GM12878 (cell line): ENCODE measurements around the gene NSMCE1. TPM values are rescaled to one million over a fixed set of nuclear protein-coding genes. Genes with fewer than 3 reads are reported as not detected.

Source experiments
- ATAC-seq: fragments of 200-7000 bp; cut with Tn5 transposase; 3 replicates; pipeline ENCODE4 v1.9.1; 2020; ENCODE audit warnings: mild to moderate bottlenecking, moderate library complexity
- BruUV-seq: library from RNA; stranded (reverse); fragments of 400-500 nt; replicated peaks from 2 replicates; lab custom pipeline; 2021; lab: Mats Ljungman, UMichigan
- CTCF ChIA-PET: fragments of 300-600 bp; sonication (Branson Sonifier 250); formaldehyde crosslinking; extraction: SDS; loops from one replicate; lab custom pipeline; 2021; ENCODE audit warnings: inconsistent platforms; lab: Yijun Ruan, JAX
- POLR2A ChIA-PET: fragments of 350-600 bp; formaldehyde crosslinking; extraction: SDS; loops from one replicate; lab custom pipeline; 2021; ENCODE audit warnings: inconsistent platforms; lab: Charles Lee
- RAD21 ChIA-PET: fragments of 300-600 bp; sonication (Branson Sonifier 250); formaldehyde crosslinking; loops from one replicate; lab custom pipeline; 2023; ENCODE audit warnings: antibody characterized with exemption; ENCODE audit not compliant: unreplicated experiment; lab: Charles Lee
- SMC1A ChIA-PET: fragments of 300-600 bp; sonication (Branson Sonifier 250); formaldehyde crosslinking; loops from one replicate; lab custom pipeline; 2023; ENCODE audit not compliant: unreplicated experiment, uncharacterized antibody; lab: Charles Lee
- DNase-seq: peaks from one replicate; pipeline ENCODE4 v3.0.0-alpha.2; 2011; ENCODE audit warnings: low read depth, low spot score
- FAIRE-seq: peaks from 3 replicates; lab custom pipeline; 2011; peaks lifted over from hg19 to GRCh38; lab: Jason Lieb, UNC
- H2AFZ ChIP-seq: 2 replicates; pipeline ENCODE4 v1.6.0; 2011; ENCODE audit warnings: low read depth, low read length, control low read depth; ENCODE audit not compliant: control insufficient read depth
- H3K27ac ChIP-seq: 2 replicates; pipeline ENCODE4 v1.5.1; 2011; ENCODE audit warnings: control low read depth; ENCODE audit not compliant: control insufficient read depth, insufficient read depth
- H3K27me3 ChIP-seq, 2 experiments: replicated peaks in 1 of 2; 2 replicates each; pipeline versions ENCODE4 v1.6.0 to v1.6.1; 2011; ENCODE audit warnings: low read length in 1 of 2; ENCODE audit not compliant: control insufficient read depth in 2 of 2, insufficient read depth in 2 of 2
- H3K36me3 ChIP-seq, 2 experiments: 2 replicates each; pipeline ENCODE4 v1.5.1; 2011; ENCODE audit warnings: low read length in 1 of 2; ENCODE audit not compliant: control insufficient read depth in 2 of 2, insufficient read depth in 2 of 2
- H3K4me1 ChIP-seq: 2 replicates; pipeline ENCODE4 v1.6.1; 2011; ENCODE audit warnings: mild to moderate bottlenecking, low read length, moderate library complexity, mixed read lengths; ENCODE audit not compliant: control insufficient read depth, insufficient read depth
- H3K4me2 ChIP-seq: 2 replicates; pipeline ENCODE4 v1.6.0; 2011; ENCODE audit warnings: control low read depth; ENCODE audit not compliant: control insufficient read depth, insufficient read depth
- H3K4me3 ChIP-seq: fragments of 200-600 bp; sonication (generic); 2 replicates; pipeline ENCODE4 v1.5.1; 2016
- H3K79me2 ChIP-seq: 2 replicates; pipeline ENCODE4 v1.6.0; 2011; ENCODE audit warnings: low read length; ENCODE audit not compliant: control insufficient read depth, insufficient read depth
- H3K9ac ChIP-seq: 2 replicates; pipeline ENCODE4 v1.8.0; 2011; ENCODE audit warnings: low read length, control low read depth, mixed read lengths; ENCODE audit not compliant: control insufficient read depth, insufficient read depth
- H3K9me3 ChIP-seq: replicated peaks from 3 replicates; pipeline ENCODE4 v1.5.1; 2011; ENCODE audit warnings: mild to moderate bottlenecking, low read length; ENCODE audit not compliant: control insufficient read depth, insufficient read depth
- H4K20me1 ChIP-seq: 2 replicates; pipeline ENCODE4 v1.6.0; 2011; ENCODE audit not compliant: control insufficient read depth, insufficient read depth
- BACH1 ChIP-seq: fragments of 450-650 bp; IDR thresholded peaks from 2 replicates; pipeline ENCODE4 v1.6.1; 2017; ENCODE audit warnings: mild to moderate bottlenecking, borderline replicate concordance
- EZH2 ChIP-seq: IDR thresholded peaks from 2 replicates; pipeline ENCODE4 v1.6.1; 2012; ENCODE audit warnings: low read depth, mild to moderate bottlenecking, control low read depth, inconsistent platforms, low read length, borderline replicate concordance; ENCODE audit not compliant: control insufficient read depth
- MTA2 ChIP-seq: fragments of 450-650 bp; IDR thresholded peaks from 2 replicates; pipeline ENCODE4 v1.6.1; 2016; ENCODE audit warnings: low read depth, mild to moderate bottlenecking, moderate library complexity
- NR2C2 ChIP-seq: IDR thresholded peaks from 2 replicates; pipeline ENCODE4 v1.6.1; 2011; ENCODE audit warnings: borderline replicate concordance, low read depth; ENCODE audit not compliant: control insufficient read depth, insufficient read length
- PAX5 ChIP-seq: IDR thresholded peaks from 2 replicates; pipeline ENCODE4 v1.6.1; 2011; ENCODE audit warnings: low read depth, low read length, borderline replicate concordance
- SUPT20H ChIP-seq: IDR thresholded peaks from 2 replicates; pipeline ENCODE4 v1.6.1; 2011; ENCODE audit warnings: low read depth, mild to moderate bottlenecking, low read length, moderate library complexity, borderline replicate concordance; ENCODE audit not compliant: control insufficient read depth
- WGBS: methylation state at CpG from one replicate; pipeline ENCODE4 v1.1.6; 2016; ENCODE audit warnings: low lambda C conversion rate; ENCODE audit not compliant: insufficient replicate concordance, insufficient coverage; ENCODE audit errors: missing lambda C conversion rate; 5-methylcytosine and 5-hydroxymethylcytosine counted together
- in situ Hi-C: fragments of 300-500 bp; cut with MboI; formaldehyde crosslinking; loops from 9 replicates; pipeline ENCODE4 v1.14.3; 2018; ENCODE audit warnings: mixed read lengths
- intact Hi-C: fragments of 100-400 bp; cut with micrococcal nuclease; formaldehyde crosslinking; loops from one replicate; pipeline ENCODE4 v1.14.2; 2022; ENCODE audit not compliant: unreplicated experiment
- polyA plus RNA-seq, 11 experiments: library from polyadenylated mRNA; depleted of rRNA in 4 of 11; unstranded in 6 of 11; stranded (reverse) in 5 of 11; fragments of >200 nt; fragmentation: Nextera tagmentation in 4 of 11; fragmentation: Illumina TruSeq in 1 of 11; extraction: Ambion mirVana in 4 of 11; extraction: Trizol in 1 of 11; gene quantifications; 1 replicate in 1 of 11; 2 replicates in 10 of 11; pipeline versions ENCODE4 v1.2.1 to v1.2.3, GENCODE V29; 2011 to 2016; ENCODE audit warnings: inconsistent platforms in 2 of 11, missing spikeins in 2 of 11, low read depth in 1 of 11
- total RNA-seq, 4 experiments: library from RNA; depleted of rRNA in 3 of 4; stranded (reverse); fragments of >200 nt in 3 of 4; fragmentation: Illumina TruSeq in 1 of 4; extraction: Trizol in 1 of 4; gene quantifications; 2 replicates each; pipeline versions ENCODE4 v1.2.1 to v1.2.3, GENCODE V29; 2013 to 2021
- TF ChIP-seq, protein P1 (sequence below): fragments of 450-650 bp; IDR thresholded peaks from 2 replicates; pipeline ENCODE4 v1.6.1; 2018; ENCODE audit warnings: mild to moderate bottlenecking, low read depth, moderate library complexity; ENCODE audit not compliant: partially characterized antibody
- TF ChIP-seq, protein P2 (sequence below): fragments of 450-650 bp; IDR thresholded peaks from 2 replicates; pipeline ENCODE4 v1.6.1; 2017; ENCODE audit warnings: antibody characterized with exemption, mild to moderate bottlenecking, moderate library complexity

Gene NSMCE1
- total and polyA plus RNA-seq, 10 of the 15 experiments (the other 5 are each of a cell fraction or from before 2014, with no cell fraction given): 54.0 to 214 (median 71.4) TPM

- WGBS: 0% methylated on average over 4 of the region's 4 CpGs
- Histone ChIP-seq H2AFZ (no peak overlapping the region), H3K4me2 (no peak overlapping the region), H3K4me3 (no peak overlapping the region), H3K4me1 (peaks cover 56% of the 10 kb centered on the region)
- intact Hi-C loops: loop anchor here (1.0 to 2.0 kb wide), 4 partner anchors 56 to 223 kb away; no protein-coding TSS in a partner anchor
- RAD21 ChIA-PET: interaction anchor here (0.6 to 6.9 kb wide), 32 partner anchors 9 to 222 kb away, joined by 3 to 168 read pairs (median 8); partner anchors contain the start of genes IL21R, KDM8 and NSMCE1
- FAIRE-seq (no peak), DNase-seq (no peak)
- no peak for TF ChIP-seq SUPT20H
- TF ChIP-seq, all 136 proteins: peak for 0
- Histone ChIP-seq H3K27me3 (no peaks in the 10 kb centered on the region), H3K36me3 (peaks cover 1 to 3% of the 10 kb centered on the region in 2 experiments), H4K20me1 (no peaks in the 10 kb centered on the region), H3K79me2 (no peaks in the 10 kb centered on the region), H3K27ac (no peak overlapping the region), H3K9ac (no peak overlapping the region), H3K9me3 (no peaks in the 10 kb centered on the region)
- POLR2A ChIA-PET: interaction anchor here (0.5 to 5.5 kb wide), 12 partner anchors 22 to 166 kb away, joined by 3 to 34 read pairs (median 6); partner anchors contain the start of gene KDM8
- in situ Hi-C loops: loop anchor here (5.0 kb wide), 3 partner anchors 83 to 223 kb away; no protein-coding TSS in a partner anchor
- SMC1A ChIA-PET: interaction anchor here (0.6 to 12.2 kb wide), 40 partner anchors 9 to 216 kb away, joined by 3 to 178 read pairs (median 5); partner anchors contain the start of genes KDM8 and NSMCE1
- BruUV-seq: no TSS peak
- CTCF ChIA-PET: interaction anchor here (0.6 to 11.7 kb wide), 50 partner anchors 9 to 225 kb away, joined by 3 to 259 read pairs (median 5); partner anchors contain the start of genes KDM8 and NSMCE1
- no peak for ATAC-seq
Measured at GRCh38 chr16:27234603-27235002, 34.0 kb downstream of the NSMCE1 start.

GRCh38 chr16:27234171-27234570 is 34.4 kb downstream of the NSMCE1 start:
- Histone ChIP-seq H3K9ac (no peak overlapping the region), H3K79me2 (no peaks in the 10 kb centered on the region), H3K4me2 (no peak overlapping the region), H3K27ac (no peak overlapping the region), H3K9me3 (no peaks in the 10 kb centered on the region), H3K36me3 (peaks cover 1 to 3% of the 10 kb centered on the region in 2 experiments), H3K4me3 (no peak overlapping the region), H3K4me1 (peaks cover 57% of the 10 kb centered on the region), H4K20me1 (no peaks in the 10 kb centered on the region), H3K27me3 (no peaks in the 10 kb centered on the region), H2AFZ (no peak overlapping the region)
- BruUV-seq: no TSS peak
- intact Hi-C loops: loop anchor here (2.0 kb wide), 1 partner anchor 55 kb away; no protein-coding TSS in a partner anchor
- RAD21 ChIA-PET: interaction anchor here (1.0 to 6.9 kb wide), 23 partner anchors 10 to 219 kb away, joined by 4 to 168 read pairs (median 10); partner anchors contain the start of genes IL21R, KDM8 and NSMCE1
- CTCF ChIA-PET: interaction anchor here (0.6 to 11.7 kb wide), 38 partner anchors 9 to 225 kb away, joined by 3 to 259 read pairs (median 7); partner anchors contain the start of genes KDM8 and NSMCE1
- in situ Hi-C loops: loop anchor here (5.0 kb wide), 2 partner anchors 138 to 223 kb away; no protein-coding TSS in a partner anchor
- SMC1A ChIA-PET: interaction anchor here (0.6 to 12.2 kb wide), 31 partner anchors 10 to 217 kb away, joined by 3 to 178 read pairs (median 7); partner anchors contain the start of genes KDM8 and NSMCE1
- POLR2A ChIA-PET: interaction anchor here (1.0 to 5.5 kb wide), 6 partner anchors 30 to 166 kb away, joined by 4 to 34 read pairs (median 9); partner anchors contain the start of gene KDM8
- ATAC-seq (no peak), DNase-seq (no peak), FAIRE-seq (no peak)
- WGBS: 93% methylated on average over 8 of the region's 8 CpGs
- TF ChIP-seq PAX5 (no peak), EZH2 (no peak), NR2C2 (no peak), MTA2 (no peak), BACH1 (no peak)
- TF ChIP-seq, protein P1, sequence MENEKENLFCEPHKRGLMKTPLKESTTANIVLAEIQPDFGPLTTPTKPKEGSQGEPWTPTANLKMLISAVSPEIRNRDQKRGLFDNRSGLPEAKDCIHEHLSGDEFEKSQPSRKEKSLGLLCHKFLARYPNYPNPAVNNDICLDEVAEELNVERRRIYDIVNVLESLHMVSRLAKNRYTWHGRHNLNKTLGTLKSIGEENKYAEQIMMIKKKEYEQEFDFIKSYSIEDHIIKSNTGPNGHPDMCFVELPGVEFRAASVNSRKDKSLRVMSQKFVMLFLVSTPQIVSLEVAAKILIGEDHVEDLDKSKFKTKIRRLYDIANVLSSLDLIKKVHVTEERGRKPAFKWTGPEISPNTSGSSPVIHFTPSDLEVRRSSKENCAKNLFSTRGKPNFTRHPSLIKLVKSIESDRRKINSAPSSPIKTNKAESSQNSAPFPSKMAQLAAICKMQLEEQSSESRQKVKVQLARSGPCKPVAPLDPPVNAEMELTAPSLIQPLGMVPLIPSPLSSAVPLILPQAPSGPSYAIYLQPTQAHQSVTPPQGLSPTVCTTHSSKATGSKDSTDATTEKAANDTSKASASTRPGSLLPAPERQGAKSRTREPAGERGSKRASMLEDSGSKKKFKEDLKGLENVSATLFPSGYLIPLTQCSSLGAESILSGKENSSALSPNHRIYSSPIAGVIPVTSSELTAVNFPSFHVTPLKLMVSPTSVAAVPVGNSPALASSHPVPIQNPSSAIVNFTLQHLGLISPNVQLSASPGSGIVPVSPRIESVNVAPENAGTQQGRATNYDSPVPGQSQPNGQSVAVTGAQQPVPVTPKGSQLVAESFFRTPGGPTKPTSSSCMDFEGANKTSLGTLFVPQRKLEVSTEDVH: no peak
- TF ChIP-seq, protein P2, sequence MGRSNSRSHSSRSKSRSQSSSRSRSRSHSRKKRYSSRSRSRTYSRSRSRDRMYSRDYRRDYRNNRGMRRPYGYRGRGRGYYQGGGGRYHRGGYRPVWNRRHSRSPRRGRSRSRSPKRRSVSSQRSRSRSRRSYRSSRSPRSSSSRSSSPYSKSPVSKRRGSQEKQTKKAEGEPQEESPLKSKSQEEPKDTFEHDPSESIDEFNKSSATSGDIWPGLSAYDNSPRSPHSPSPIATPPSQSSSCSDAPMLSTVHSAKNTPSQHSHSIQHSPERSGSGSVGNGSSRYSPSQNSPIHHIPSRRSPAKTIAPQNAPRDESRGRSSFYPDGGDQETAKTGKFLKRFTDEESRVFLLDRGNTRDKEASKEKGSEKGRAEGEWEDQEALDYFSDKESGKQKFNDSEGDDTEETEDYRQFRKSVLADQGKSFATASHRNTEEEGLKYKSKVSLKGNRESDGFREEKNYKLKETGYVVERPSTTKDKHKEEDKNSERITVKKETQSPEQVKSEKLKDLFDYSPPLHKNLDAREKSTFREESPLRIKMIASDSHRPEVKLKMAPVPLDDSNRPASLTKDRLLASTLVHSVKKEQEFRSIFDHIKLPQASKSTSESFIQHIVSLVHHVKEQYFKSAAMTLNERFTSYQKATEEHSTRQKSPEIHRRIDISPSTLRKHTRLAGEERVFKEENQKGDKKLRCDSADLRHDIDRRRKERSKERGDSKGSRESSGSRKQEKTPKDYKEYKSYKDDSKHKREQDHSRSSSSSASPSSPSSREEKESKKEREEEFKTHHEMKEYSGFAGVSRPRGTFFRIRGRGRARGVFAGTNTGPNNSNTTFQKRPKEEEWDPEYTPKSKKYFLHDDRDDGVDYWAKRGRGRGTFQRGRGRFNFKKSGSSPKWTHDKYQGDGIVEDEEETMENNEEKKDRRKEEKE: no peak
